B cell (primary cell): ENCODE results near the gene SLC9A9. TPM values are rescaled to one million over a fixed set of nuclear protein-coding genes. Genes with fewer than 3 reads are reported as not detected.

ENCODE experiments used
- ATAC-seq: fragments of 200-7000 bp; cut with Tn5 transposase; one replicate; pipeline ENCODE4 v1.10.0; 2021; ENCODE audit warnings: low read depth, mild to moderate bottlenecking, moderate number of reproducible peaks, moderate library complexity
- CTCF ChIA-PET: fragments of 350-600 bp; sonication (Branson Sonifier 250); formaldehyde crosslinking; loops from one replicate; lab custom pipeline; 2021; ENCODE audit warnings: antibody characterized with exemption, inconsistent platforms; lab: Charles Lee
- POLR2A ChIA-PET: fragments of 350-600 bp; sonication (Branson Sonifier 250); formaldehyde crosslinking; loops from one replicate; lab custom pipeline; 2021; ENCODE audit warnings: antibody characterized with exemption; lab: Charles Lee
- DNase-seq: peaks from one replicate; pipeline ENCODE4 v3.0.0; 2013
- H2AFZ ChIP-seq: 2 replicates; pipeline ENCODE4 v1.6.1; 2012; ENCODE audit warnings: mild to moderate bottlenecking, low read depth, low read length; ENCODE audit not compliant: insufficient read depth, poor library complexity, severe bottlenecking
- H3K27ac ChIP-seq, 2 donors: 1 replicate in 1 of 2; 2 replicates in 1 of 2; pipeline ENCODE4 v1.5.1; 2012 to 2013; ENCODE audit warnings: low read length in 2 of 2, mild to moderate bottlenecking in 2 of 2, moderate library complexity in 1 of 2
- H3K27me3 ChIP-seq, 4 experiments: fragments of 200-600 bp in 1 of 4; sonication (generic) in 1 of 4; replicated peaks in 1 of 4; 1 replicate in 2 of 4; 2 replicates in 2 of 4; pipeline versions ENCODE4 v1.6.1 to v1.7.0; 2013 to 2016; ENCODE audit warnings: low read length in 3 of 4, mild to moderate bottlenecking in 2 of 4, mixed read lengths in 1 of 4, moderate library complexity in 1 of 4; ENCODE audit not compliant: insufficient read depth in 4 of 4, control insufficient read depth in 3 of 4; ENCODE audit errors: control extremely low read depth in 1 of 4
- H3K36me3 ChIP-seq, 2 experiments: replicated peaks in 1 of 2; 1 replicate in 1 of 2; 2 replicates in 1 of 2; pipeline versions ENCODE4 v1.6.1 to v1.7.1; 2013; ENCODE audit warnings: low read length in 1 of 2; ENCODE audit not compliant: insufficient read depth in 2 of 2, control insufficient read depth in 1 of 2; ENCODE audit errors: control extremely low read depth in 1 of 2, extremely low read depth in 1 of 2
- H3K4me1 ChIP-seq, 2 donors: fragments of 200-600 bp in 1 of 2; sonication (generic) in 1 of 2; 1 replicate in 1 of 2; 2 replicates in 1 of 2; pipeline versions ENCODE4 v1.5.1 to v1.6.1; 2013 to 2017; ENCODE audit warnings: low read length in 2 of 2; ENCODE audit not compliant: control insufficient read depth in 2 of 2, insufficient read depth in 2 of 2
- H3K4me2 ChIP-seq: replicated peaks from 2 replicates; pipeline ENCODE3; 2012; ENCODE audit warnings: mild to moderate bottlenecking, low read depth, low read length; ENCODE audit not compliant: poor library complexity, severe bottlenecking
- H3K4me3 ChIP-seq, 5 experiments: fragments of 200-600 bp in 1 of 5; sonication (generic) in 1 of 5; 1 replicate in 3 of 5; 2 replicates in 2 of 5; pipeline versions ENCODE4 v1.5.1 to v1.7.0; 2011 to 2016; ENCODE audit warnings: low read length in 4 of 5, mild to moderate bottlenecking in 4 of 5, low read depth in 2 of 5, control low read depth in 1 of 5, moderate library complexity in 1 of 5; ENCODE audit not compliant: insufficient read depth in 1 of 5; ENCODE audit errors: control extremely low read depth in 1 of 5, extremely low read depth in 1 of 5
- H3K79me2 ChIP-seq: fragments of 200-600 bp; sonication (generic); one replicate; pipeline ENCODE4 v1.6.0; 2016; ENCODE audit warnings: low read length; ENCODE audit not compliant: control insufficient read depth, insufficient read depth
- H3K9ac ChIP-seq: fragments of 200-600 bp; sonication (generic); 2 replicates; pipeline ENCODE4 v1.6.1; 2017; ENCODE audit warnings: mild to moderate bottlenecking, low read length, moderate library complexity
- H3K9me3 ChIP-seq, 3 donors: one replicate each; pipeline versions ENCODE4 v1.6.1 to v1.7.1; 2013; ENCODE audit warnings: low read length in 2 of 3; ENCODE audit not compliant: control insufficient read depth in 2 of 3, insufficient read depth in 1 of 3; ENCODE audit errors: control extremely low read depth in 1 of 3
- H4K20me1 ChIP-seq: 2 replicates; pipeline ENCODE4 v1.6.0; 2012; ENCODE audit warnings: mild to moderate bottlenecking, low read length; ENCODE audit not compliant: insufficient read depth, control insufficient read depth, poor library complexity, severe bottlenecking
- H3K27ac Mint-ChIP-seq: one replicate; pipeline ENCODE4 v1.8.0; 2021; ENCODE audit warnings: mixed read lengths
- H3K27me3 Mint-ChIP-seq: one replicate; pipeline ENCODE4 v1.8.0; 2021; ENCODE audit warnings: mixed read lengths
- H3K4me1 Mint-ChIP-seq: one replicate; pipeline ENCODE4 v1.8.0; 2021; ENCODE audit warnings: mixed read lengths
- H3K4me3 Mint-ChIP-seq: one replicate; pipeline ENCODE4 v1.8.0; 2021; ENCODE audit warnings: mixed read lengths
- H3K9me3 Mint-ChIP-seq: one replicate; pipeline ENCODE4 v1.8.0; 2022; ENCODE audit warnings: mixed read lengths; ENCODE audit not compliant: insufficient read depth
- EZH2 ChIP-seq: IDR thresholded peaks from 2 replicates; pipeline ENCODE4 v1.6.1; 2012; ENCODE audit warnings: borderline replicate concordance, low read depth, mild to moderate bottlenecking, moderate library complexity, low read length; ENCODE audit not compliant: insufficient read depth, poor library complexity, severe bottlenecking
- WGBS: methylation state at CpG from one replicate; pipeline ENCODE4 v1.1.5; 2013; ENCODE audit warnings: missing lambda C conversion rate; ENCODE audit not compliant: insufficient coverage; 5-methylcytosine and 5-hydroxymethylcytosine counted together
- intact Hi-C: fragments of 100-400 bp; cut with micrococcal nuclease; formaldehyde crosslinking; loops from one replicate; pipeline ENCODE4 v1.10.0; 2022
- polyA plus RNA-seq: library from polyadenylated mRNA; depleted of rRNA; stranded (reverse); fragments of >200 nt; gene quantifications from 2 replicates; pipeline ENCODE4 v1.2.3, GENCODE V29; 2012
- total RNA-seq, 2 donors: library from RNA; stranded (reverse); fragments of 120-200 nt in 1 of 2; gene quantifications; 1 replicate in 1 of 2; 2 replicates in 1 of 2; pipeline versions ENCODE4 v1.2.3 to v1.2.4, GENCODE V29; 2013 to 2022
- TF ChIP-seq, protein P1 (sequence below): fragments of 200-600 bp; IDR thresholded peaks from one replicate; pipeline ENCODE4 v1.8.0; 2022; ENCODE audit warnings: antibody characterized with exemption, mild to moderate bottlenecking

Gene SLC9A9
- total and polyA plus RNA-seq, 2 donors (not counting 1 experiment from before 2014, with no cell fraction given), result 7.7 to 17.3 TPM

DNA sequence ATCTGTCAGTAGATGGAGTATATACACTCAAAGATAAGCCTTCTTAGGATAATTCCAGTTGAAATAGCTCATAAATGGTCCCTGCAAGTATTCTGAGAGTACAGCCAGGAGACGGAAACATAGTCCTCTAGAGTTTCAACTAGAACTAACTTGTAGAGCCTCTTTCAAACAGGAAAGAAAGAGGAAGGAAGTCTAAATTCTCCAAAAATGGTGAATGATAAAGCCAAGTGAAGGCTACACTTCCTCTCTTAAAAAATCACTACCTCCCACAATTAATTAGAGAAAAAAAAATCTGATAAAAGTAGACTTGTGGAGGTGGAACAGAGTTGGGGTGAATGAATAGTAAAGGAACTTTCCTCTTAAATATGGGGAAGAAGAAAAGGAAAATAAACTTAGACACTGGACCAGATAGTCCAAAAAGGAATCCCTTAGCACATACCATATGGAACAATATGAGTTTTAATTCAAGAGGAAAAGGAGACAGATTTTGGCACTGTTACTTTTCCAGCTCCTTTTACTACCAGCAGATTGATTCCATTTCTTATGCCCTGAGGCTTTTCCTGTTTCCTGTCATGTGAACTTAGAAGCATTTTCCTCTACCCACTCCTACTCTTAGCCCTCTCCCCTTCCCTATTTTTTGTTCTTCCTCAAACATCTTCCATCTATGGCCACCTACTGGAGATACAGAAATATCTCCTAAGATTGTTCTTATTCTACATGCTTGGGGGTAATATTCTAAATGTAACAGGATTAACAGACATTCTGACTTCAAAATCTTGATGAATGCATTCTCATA, 521.1 kb downstream of the SLC9A9 start:
- H3K4me2 ChIP-seq, result peak overlapping the region; percentile 43
- WGBS, result no CpG with 5 or more reads among the region's 1 CpG
- no peaks in the 10 kb centered on the region for H4K20me1 ChIP-seq
- Mint-ChIP-seq H3K4me1 (peaks cover 20% of the 10 kb centered on the region), H3K9me3 (no peaks in the 10 kb centered on the region), H3K27ac (no peak overlapping the region), H3K4me3 (peak overlapping the region; percentile 13), H3K27me3 (peaks cover 5% of the 10 kb centered on the region)
- H3K36me3 ChIP-seq, result no peaks in the 10 kb centered on the region
- no peak for TF ChIP-seq EZH2
- TF ChIP-seq, protein P1, sequence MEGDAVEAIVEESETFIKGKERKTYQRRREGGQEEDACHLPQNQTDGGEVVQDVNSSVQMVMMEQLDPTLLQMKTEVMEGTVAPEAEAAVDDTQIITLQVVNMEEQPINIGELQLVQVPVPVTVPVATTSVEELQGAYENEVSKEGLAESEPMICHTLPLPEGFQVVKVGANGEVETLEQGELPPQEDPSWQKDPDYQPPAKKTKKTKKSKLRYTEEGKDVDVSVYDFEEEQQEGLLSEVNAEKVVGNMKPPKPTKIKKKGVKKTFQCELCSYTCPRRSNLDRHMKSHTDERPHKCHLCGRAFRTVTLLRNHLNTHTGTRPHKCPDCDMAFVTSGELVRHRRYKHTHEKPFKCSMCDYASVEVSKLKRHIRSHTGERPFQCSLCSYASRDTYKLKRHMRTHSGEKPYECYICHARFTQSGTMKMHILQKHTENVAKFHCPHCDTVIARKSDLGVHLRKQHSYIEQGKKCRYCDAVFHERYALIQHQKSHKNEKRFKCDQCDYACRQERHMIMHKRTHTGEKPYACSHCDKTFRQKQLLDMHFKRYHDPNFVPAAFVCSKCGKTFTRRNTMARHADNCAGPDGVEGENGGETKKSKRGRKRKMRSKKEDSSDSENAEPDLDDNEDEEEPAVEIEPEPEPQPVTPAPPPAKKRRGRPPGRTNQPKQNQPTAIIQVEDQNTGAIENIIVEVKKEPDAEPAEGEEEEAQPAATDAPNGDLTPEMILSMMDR, result no peak
- no peaks in the 10 kb centered on the region for H3K27me3 ChIP-seq
- POLR2A ChIA-PET, result no interaction called here
- H3K9me3 ChIP-seq, result no peaks in the 10 kb centered on the region
- CTCF ChIA-PET, result no interaction called here
- DNase-seq (peak; percentile 14), ATAC-seq (no peak)
- intact Hi-C loops, result no loop called here
- no peaks in the 10 kb centered on the region for H3K79me2 ChIP-seq
- no peak overlapping the region for H3K27ac ChIP-seq
- H3K4me3 ChIP-seq, result peak overlapping the region in 1 of 5 experiments; percentile 9
- no peak overlapping the region for H3K9ac ChIP-seq
- H2AFZ ChIP-seq, result no peak overlapping the region
- H3K4me1 ChIP-seq, result peaks cover 9 to 16% of the 10 kb centered on the region in 2 donors

DNA sequence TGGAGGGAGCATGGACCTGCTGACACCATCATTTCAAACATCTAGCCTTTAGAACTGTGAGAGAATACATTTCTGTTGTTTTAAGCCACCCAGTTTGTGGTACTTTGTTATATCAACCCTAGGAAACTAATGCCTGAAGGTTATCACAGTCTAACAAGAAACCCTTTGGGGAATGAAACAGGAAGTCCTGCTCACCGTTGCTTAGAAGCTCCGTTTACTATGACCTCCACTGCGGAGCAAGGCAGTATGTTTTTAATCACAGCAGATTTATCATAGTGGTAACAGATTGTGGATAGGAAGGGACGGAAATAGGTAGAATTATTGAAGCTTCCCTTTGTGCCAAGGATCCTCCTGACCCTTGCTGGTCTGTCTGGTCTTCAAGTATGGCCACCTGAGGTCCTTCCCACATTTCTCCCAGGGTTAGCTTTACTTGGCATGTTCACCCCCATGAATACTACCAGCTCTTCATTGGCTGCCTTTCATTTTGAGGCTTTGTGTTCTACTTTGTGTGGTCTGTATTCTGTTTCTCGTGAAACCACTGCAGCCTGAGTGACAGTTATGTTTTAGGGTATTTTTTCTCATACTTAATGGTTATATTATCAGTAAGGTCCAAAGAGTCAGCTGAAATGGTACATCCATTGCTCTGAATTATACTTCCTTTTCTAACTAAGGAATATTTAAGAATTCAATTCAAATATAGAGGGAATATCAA, 527.1 kb downstream of the SLC9A9 start:
- Histone ChIP-seq H3K27me3 (no peaks in the 10 kb centered on the region), H3K27ac (no peak overlapping the region), H3K36me3 (no peaks in the 10 kb centered on the region), H3K4me3 (no peak overlapping the region), H3K9ac (no peak overlapping the region), H4K20me1 (no peaks in the 10 kb centered on the region), H3K79me2 (no peaks in the 10 kb centered on the region), H3K9me3 (no peaks in the 10 kb centered on the region), H2AFZ (peak overlapping the region; percentile 14), H3K4me2 (peak overlapping the region; percentile 31), H3K4me1 (peaks cover 10 to 12% of the 10 kb centered on the region in 2 donors)
- intact Hi-C loops, result no loop called here
- TF ChIP-seq, protein P1, result no peak
- no peak for TF ChIP-seq EZH2
- H3K27ac Mint-ChIP-seq, result no peak overlapping the region
- CTCF ChIA-PET, result no interaction called here
- DNase-seq, result peak; percentile 25
- ATAC-seq, result peak; percentile 54
- no peaks in the 10 kb centered on the region for H3K9me3 Mint-ChIP-seq
- POLR2A ChIA-PET, result no interaction called here
- H3K4me3 Mint-ChIP-seq, result peak overlapping the region; percentile 24
- H3K4me1 Mint-ChIP-seq, result peaks cover 19% of the 10 kb centered on the region
- no peaks in the 10 kb centered on the region for H3K27me3 Mint-ChIP-seq
- WGBS, result 17% methylated on average over 1 of the region's 5 CpGs
